ENCODE data around the gene CDH4. TPM values are rescaled to one million over a fixed set of nuclear protein-coding genes. Genes with fewer than 3 reads are reported as not detected.

CDH4 gene
- total RNA-seq, 1 experiment from 2014 or later = not detected

DNA sequence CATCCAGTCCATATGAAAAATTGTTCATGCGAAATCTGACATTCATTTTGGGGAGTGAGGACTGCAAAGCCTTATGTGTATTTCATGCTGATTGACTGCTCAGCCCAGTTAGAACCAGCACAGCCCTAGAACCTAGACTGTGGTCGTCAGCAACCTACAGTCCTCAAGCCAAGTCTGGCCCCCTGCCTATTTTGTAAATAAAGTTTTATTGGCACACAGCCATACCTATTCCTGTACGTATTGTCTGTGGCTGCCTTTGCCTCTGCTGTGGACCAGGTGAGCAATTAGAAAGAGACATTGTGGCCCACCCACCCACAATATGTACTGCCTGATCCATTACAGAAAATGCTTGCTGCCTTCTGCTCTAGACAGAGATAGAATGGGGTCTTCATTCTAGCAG, 422.6 kb downstream of the CDH4 start:
- no peaks in the 10 kb centered on the region for H3K9me2 ChIP-seq (replicated peaks; ENCODE audit: insufficient read depth, low read length)
- H3K27me3 ChIP-seq (ENCODE audit: low read length) = no peaks in the 10 kb centered on the region
- no peak overlapping the region for H3K4me2 ChIP-seq (ENCODE audit: low read depth, low read length, poor library complexity, severe bottlenecking)
- no peaks in the 10 kb centered on the region for H3K79me2 ChIP-seq (ENCODE audit: low read length)
- no peaks in the 10 kb centered on the region for H3K9me3 ChIP-seq (ENCODE audit: low read length)
- H3K36me3 ChIP-seq (ENCODE audit: insufficient read depth, low read length) = no peaks in the 10 kb centered on the region
- no peak overlapping the region for H3K27ac ChIP-seq (ENCODE audit: low read length)
- no peak for DNase-seq
- peaks cover 2% of the 10 kb centered on the region; the same call in 1 of the 2 replicates for H4K20me1 ChIP-seq (ENCODE audit: insufficient read depth, low read depth, low read length)
- no peak overlapping the region for H2AFZ ChIP-seq (ENCODE audit: low read length)
- no peak overlapping the region for H3K4me3 ChIP-seq (ENCODE audit: low read length)
- no peak overlapping the region for H3K9ac ChIP-seq (ENCODE audit: low read length)
- no peaks in the 10 kb centered on the region for H3K4me1 ChIP-seq (ENCODE audit: low read length)

DNA sequence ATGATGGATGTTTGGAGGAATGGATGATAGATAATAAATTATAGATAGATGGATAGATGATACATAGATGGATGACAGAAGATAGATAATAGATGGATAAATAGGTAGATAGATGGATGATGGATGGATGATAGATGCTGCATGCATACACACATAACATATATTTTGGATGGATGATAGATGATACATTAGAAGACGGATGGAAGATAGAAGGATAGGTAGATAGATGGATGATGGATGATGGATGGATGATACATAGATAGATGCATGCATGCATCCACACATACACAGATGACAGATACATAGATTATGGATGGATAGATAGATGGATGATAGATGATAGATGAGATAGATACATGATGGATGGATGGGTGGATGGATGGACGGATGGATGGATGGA, 425.9 kb downstream of the CDH4 start:
- Histone ChIP-seq H3K27me3 (ENCODE audit: low read length) (no peaks in the 10 kb centered on the region), H3K4me2 (ENCODE audit: low read depth, low read length, poor library complexity, severe bottlenecking) (no peak overlapping the region), H2AFZ (ENCODE audit: low read length) (no peak overlapping the region), H3K79me2 (ENCODE audit: low read length) (no peaks in the 10 kb centered on the region), H4K20me1 (ENCODE audit: insufficient read depth, low read depth, low read length) (no peaks in the 10 kb centered on the region; the same call in 1 of the 2 replicates), H3K9me3 (ENCODE audit: low read length) (no peaks in the 10 kb centered on the region), H3K36me3 (ENCODE audit: insufficient read depth, low read length) (no peaks in the 10 kb centered on the region), H3K27ac (ENCODE audit: low read length) (no peak overlapping the region), H3K4me3 (ENCODE audit: low read length) (no peak overlapping the region), H3K9me2 (replicated peaks; ENCODE audit: insufficient read depth, low read length) (no peaks in the 10 kb centered on the region), H3K4me1 (ENCODE audit: low read length) (no peaks in the 10 kb centered on the region), H3K9ac (ENCODE audit: low read length) (no peak overlapping the region)
- no peak for DNase-seq

DNA sequence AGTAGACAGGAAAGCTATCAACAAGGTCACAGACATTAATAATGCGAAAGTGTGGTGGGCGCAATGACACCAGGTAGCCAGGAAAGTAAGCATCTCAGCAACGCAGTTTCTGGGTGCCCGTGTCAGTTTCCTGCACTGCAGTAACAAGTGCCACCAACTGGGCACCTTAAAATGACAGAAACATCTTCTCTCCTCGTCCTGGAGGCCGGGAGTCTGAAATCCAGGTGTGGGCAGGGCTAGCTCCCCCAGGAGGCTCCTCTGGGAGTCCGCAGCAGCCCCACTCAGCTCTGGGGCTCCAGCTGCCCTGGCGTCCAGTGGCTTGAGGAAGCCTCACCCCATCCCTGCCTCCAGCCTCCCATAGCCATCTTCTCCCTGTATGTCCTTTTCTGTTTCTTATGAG, 426.4 kb downstream of the CDH4 start:
- H3K9ac ChIP-seq (ENCODE audit: low read length) = no peak overlapping the region
- H3K9me2 ChIP-seq (replicated peaks; ENCODE audit: insufficient read depth, low read length) = no peaks in the 10 kb centered on the region
- no peak overlapping the region for H3K4me3 ChIP-seq (ENCODE audit: low read length)
- no peaks in the 10 kb centered on the region for H3K36me3 ChIP-seq (ENCODE audit: insufficient read depth, low read length)
- DNase-seq = no peak
- no peaks in the 10 kb centered on the region for H3K79me2 ChIP-seq (ENCODE audit: low read length)
- no peak overlapping the region for H3K4me2 ChIP-seq (ENCODE audit: low read depth, low read length, poor library complexity, severe bottlenecking)
- H2AFZ ChIP-seq (ENCODE audit: low read length) = no peak overlapping the region
- no peaks in the 10 kb centered on the region; the same call in 1 of the 2 replicates for H4K20me1 ChIP-seq (ENCODE audit: insufficient read depth, low read depth, low read length)
- no peaks in the 10 kb centered on the region for H3K27me3 ChIP-seq (ENCODE audit: low read length)
- no peaks in the 10 kb centered on the region for H3K9me3 ChIP-seq (ENCODE audit: low read length)
- no peaks in the 10 kb centered on the region for H3K4me1 ChIP-seq (ENCODE audit: low read length)
- no peak overlapping the region for H3K27ac ChIP-seq (ENCODE audit: low read length)

DNA sequence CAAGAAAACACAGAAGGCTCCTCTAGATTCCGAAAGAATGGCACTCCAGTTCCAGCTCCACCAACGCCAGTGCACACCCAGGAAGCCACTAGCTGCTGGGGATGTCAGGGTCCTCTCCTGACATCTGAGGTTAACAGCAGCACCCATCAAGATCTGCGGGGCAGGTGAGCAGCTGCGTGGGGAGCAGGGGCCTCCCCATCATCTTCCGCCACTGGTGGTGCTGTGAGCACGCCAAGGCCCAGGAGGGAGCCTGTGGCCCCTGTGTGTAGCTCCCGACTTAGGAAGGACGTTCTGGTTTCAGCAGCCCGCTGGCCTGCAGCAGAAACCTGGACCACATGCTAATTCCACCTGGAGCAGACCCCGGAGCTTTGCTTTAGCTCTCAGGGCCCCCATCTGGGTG, 427.4 kb downstream of the CDH4 start:
- no peak for DNase-seq
- no peak overlapping the region for H3K4me3 ChIP-seq (ENCODE audit: low read length)

GRCh38 chr20:61680096-61680495, 428.0 kb downstream of the CDH4 start:
- Histone ChIP-seq H3K9me3 (ENCODE audit: low read length) (no peaks in the 10 kb centered on the region), H3K4me2 (ENCODE audit: low read depth, low read length, poor library complexity, severe bottlenecking) (no peak overlapping the region), H3K9me2 (replicated peaks; ENCODE audit: insufficient read depth, low read length) (no peaks in the 10 kb centered on the region), H3K27ac (ENCODE audit: low read length) (no peak overlapping the region), H3K4me1 (ENCODE audit: low read length) (no peaks in the 10 kb centered on the region), H4K20me1 (ENCODE audit: insufficient read depth, low read depth, low read length) (no peaks in the 10 kb centered on the region; the same call in 1 of the 2 replicates), H3K79me2 (ENCODE audit: low read length) (no peaks in the 10 kb centered on the region), H3K9ac (ENCODE audit: low read length) (no peak overlapping the region), H3K36me3 (ENCODE audit: insufficient read depth, low read length) (no peaks in the 10 kb centered on the region), H2AFZ (ENCODE audit: low read length) (no peak overlapping the region), H3K27me3 (ENCODE audit: low read length) (no peaks in the 10 kb centered on the region), H3K4me3 (ENCODE audit: low read length) (no peak overlapping the region)
- no peak for DNase-seq

More for the DNA sequence above, 427.4 kb downstream of the CDH4 start:
- no peaks in the 10 kb centered on the region; the same call in 1 of the 2 replicates for H4K20me1 ChIP-seq (ENCODE audit: insufficient read depth, low read depth, low read length)
- no peaks in the 10 kb centered on the region for H3K9me3 ChIP-seq (ENCODE audit: low read length)
- no peak overlapping the region for H3K4me2 ChIP-seq (ENCODE audit: low read depth, low read length, poor library complexity, severe bottlenecking)
- H3K27me3 ChIP-seq (ENCODE audit: low read length) = no peaks in the 10 kb centered on the region
- H3K36me3 ChIP-seq (ENCODE audit: insufficient read depth, low read length) = no peaks in the 10 kb centered on the region
- no peaks in the 10 kb centered on the region for H3K79me2 ChIP-seq (ENCODE audit: low read length)
- no peak overlapping the region for H2AFZ ChIP-seq (ENCODE audit: low read length)
- no peaks in the 10 kb centered on the region for H3K9me2 ChIP-seq (replicated peaks; ENCODE audit: insufficient read depth, low read length)
- no peak overlapping the region for H3K9ac ChIP-seq (ENCODE audit: low read length)
- H3K27ac ChIP-seq (ENCODE audit: low read length) = no peak overlapping the region
- no peaks in the 10 kb centered on the region for H3K4me1 ChIP-seq (ENCODE audit: low read length)

GRCh38 chr20:61682114-61682995, 430.3 kb downstream of the CDH4 start:
- no peaks in the 10 kb centered on the region; the same call in 1 of the 2 replicates for H4K20me1 ChIP-seq (ENCODE audit: insufficient read depth, low read depth, low read length)
- H3K27me3 ChIP-seq (ENCODE audit: low read length) = no peaks in the 10 kb centered on the region
- no peaks in the 10 kb centered on the region for H3K4me1 ChIP-seq (ENCODE audit: low read length)
- no peaks in the 10 kb centered on the region for H3K36me3 ChIP-seq (ENCODE audit: insufficient read depth, low read length)
- no peak overlapping the region for H3K4me2 ChIP-seq (ENCODE audit: low read depth, low read length, poor library complexity, severe bottlenecking)
- DNase-seq = no peak
- H3K9me2 ChIP-seq (replicated peaks; ENCODE audit: insufficient read depth, low read length) = no peaks in the 10 kb centered on the region
- H3K9me3 ChIP-seq (ENCODE audit: low read length) = no peaks in the 10 kb centered on the region
- H3K9ac ChIP-seq (ENCODE audit: low read length) = no peak overlapping the region
- no peak overlapping the region for H3K4me3 ChIP-seq (ENCODE audit: low read length)
- H3K79me2 ChIP-seq (ENCODE audit: low read length) = no peaks in the 10 kb centered on the region
- H3K27ac ChIP-seq (ENCODE audit: low read length) = no peak overlapping the region
- no peak overlapping the region for H2AFZ ChIP-seq (ENCODE audit: low read length)

DNA sequence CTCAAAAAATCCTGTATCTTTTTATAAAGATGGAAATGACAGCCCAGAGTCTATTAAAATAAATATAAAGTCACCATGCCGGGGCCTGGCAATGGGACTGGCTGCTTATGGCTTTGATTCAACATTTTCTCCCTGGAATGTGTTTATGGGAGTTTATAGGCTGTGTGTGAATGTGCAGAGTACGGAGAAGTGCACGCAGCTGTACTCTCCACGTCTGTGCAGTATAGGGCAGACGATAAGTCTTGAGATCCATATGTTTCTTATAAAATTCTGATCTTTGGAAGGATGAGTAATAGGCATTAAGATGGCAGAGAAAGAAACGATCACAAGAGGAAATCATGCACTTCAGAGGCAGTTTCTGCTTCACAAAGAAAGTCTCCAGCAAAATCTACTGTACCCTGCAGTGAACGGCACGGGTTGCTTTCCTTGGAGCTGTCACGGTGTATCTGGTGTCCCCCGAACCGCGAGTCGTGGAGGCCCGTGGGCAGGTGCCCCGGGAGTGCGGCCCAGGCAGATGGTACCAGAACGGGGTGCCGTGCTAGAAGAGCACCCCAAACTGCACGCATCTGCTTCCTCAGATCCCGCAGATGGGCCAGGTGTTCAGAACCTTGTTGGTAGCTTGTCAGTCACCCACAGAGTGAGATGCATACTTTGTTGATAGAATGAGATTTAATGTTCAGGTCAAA, 431.1 kb downstream of the CDH4 start:
- Histone ChIP-seq H3K9me3 (ENCODE audit: low read length) (no peaks in the 10 kb centered on the region), H4K20me1 (ENCODE audit: insufficient read depth, low read depth, low read length) (no peaks in the 10 kb centered on the region; the same call in 1 of the 2 replicates), H3K4me2 (ENCODE audit: low read depth, low read length, poor library complexity, severe bottlenecking) (no peak overlapping the region), H3K27me3 (ENCODE audit: low read length) (no peaks in the 10 kb centered on the region), H2AFZ (ENCODE audit: low read length) (no peak overlapping the region), H3K4me3 (ENCODE audit: low read length) (no peak overlapping the region), H3K9ac (ENCODE audit: low read length) (no peak overlapping the region), H3K9me2 (replicated peaks; ENCODE audit: insufficient read depth, low read length) (no peaks in the 10 kb centered on the region), H3K27ac (ENCODE audit: low read length) (no peak overlapping the region), H3K79me2 (ENCODE audit: low read length) (no peaks in the 10 kb centered on the region), H3K4me1 (ENCODE audit: low read length) (no peaks in the 10 kb centered on the region), H3K36me3 (ENCODE audit: insufficient read depth, low read length) (no peaks in the 10 kb centered on the region)
- DNase-seq = no peak

GRCh38 chr20:61683721-61684120, 431.7 kb downstream of the CDH4 start:
- no peak overlapping the region for H3K27ac ChIP-seq (ENCODE audit: low read length)
- no peak overlapping the region for H2AFZ ChIP-seq (ENCODE audit: low read length)
- no peak overlapping the region for H3K4me2 ChIP-seq (ENCODE audit: low read depth, low read length, poor library complexity, severe bottlenecking)
- no peaks in the 10 kb centered on the region for H3K9me2 ChIP-seq (replicated peaks; ENCODE audit: insufficient read depth, low read length)
- H4K20me1 ChIP-seq (ENCODE audit: insufficient read depth, low read depth, low read length) = no peaks in the 10 kb centered on the region; the same call in 1 of the 2 replicates
- H3K27me3 ChIP-seq (ENCODE audit: low read length) = no peaks in the 10 kb centered on the region
- no peaks in the 10 kb centered on the region for H3K4me1 ChIP-seq (ENCODE audit: low read length)
- H3K9me3 ChIP-seq (ENCODE audit: low read length) = no peaks in the 10 kb centered on the region
- no peak overlapping the region for H3K9ac ChIP-seq (ENCODE audit: low read length)
- H3K4me3 ChIP-seq (ENCODE audit: low read length) = no peak overlapping the region
- H3K79me2 ChIP-seq (ENCODE audit: low read length) = no peaks in the 10 kb centered on the region
- no peak for DNase-seq
- H3K36me3 ChIP-seq (ENCODE audit: insufficient read depth, low read length) = no peaks in the 10 kb centered on the region

Measured in Karpas-422 (cell line).